GM12801 (cell line): ENCODE results near the gene ABTB2.

Experiments
- CTCF ChIP-seq: IDR thresholded peaks from one replicate; pipeline ENCODE4 v1.5.1; 2011; ENCODE audit warnings: control low read depth; ENCODE audit not compliant: insufficient read length; ENCODE audit errors: extremely low read depth

Gene ABTB2

DNA sequence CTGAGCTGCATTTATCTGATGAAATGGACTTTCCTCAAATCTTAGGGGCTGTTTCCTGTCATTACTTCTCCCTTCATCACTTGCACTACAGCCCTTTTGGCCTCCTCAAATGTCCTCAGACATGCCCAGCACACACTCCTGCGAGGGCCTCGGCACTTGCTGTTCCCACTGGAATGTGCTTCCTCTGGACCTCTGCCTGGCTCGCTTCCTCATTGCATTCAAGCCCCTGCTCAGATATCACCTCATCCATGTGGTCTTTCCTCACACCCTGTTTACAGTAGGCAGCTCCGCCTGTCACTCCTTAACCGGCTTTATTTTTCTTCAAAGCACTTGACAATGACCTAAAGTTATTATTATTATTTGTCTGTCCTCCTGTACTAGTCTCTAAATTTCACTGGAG, 243.3 kb downstream of the ABTB2 start:
- TF ChIP-seq CTCF = no peak

DNA sequence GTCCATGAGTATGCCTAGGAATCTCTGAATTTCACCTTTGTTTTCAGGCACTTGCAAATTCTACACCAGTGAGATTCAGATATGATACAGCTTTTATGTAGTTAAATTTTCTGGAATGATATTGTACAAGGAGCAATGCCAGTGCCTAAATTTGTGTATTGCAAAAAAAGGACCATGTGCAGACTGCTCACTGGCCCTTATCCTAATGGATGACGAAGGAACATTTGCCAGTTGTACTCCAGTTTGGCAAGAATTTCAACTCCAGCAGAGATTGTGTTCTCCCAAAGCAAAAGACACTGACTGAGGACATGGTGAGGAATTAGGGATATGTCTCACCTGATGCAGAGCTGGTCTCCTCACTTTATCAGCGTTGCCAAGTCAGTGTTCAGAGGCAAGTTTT, 243.8 kb downstream of the ABTB2 start:
- no peak for TF ChIP-seq CTCF

- no peak for TF ChIP-seq CTCF
Measured at GRCh38 chr11:34111722-34112270, 246.0 kb downstream of the ABTB2 start.

GRCh38 chr11:34105957-34106504, 251.8 kb downstream of the ABTB2 start:
- TF ChIP-seq CTCF = no peak

GRCh38 chr11:34105079-34105956, 252.5 kb downstream of the ABTB2 start, which contains the start of gene NAT10:
NAT10 (plus strand) TSS chr11:34105629; CDS start chr11:34108226, 2,597 bp downstream.
- TF ChIP-seq CTCF = no peak

GRCh38 chr11:34104680-34105078, 253.1 kb downstream of the ABTB2 start:
- no peak for TF ChIP-seq CTCF
